HT1080 (cell line): ENCODE results near the gene ELOVL6. TPM values are rescaled to one million over a fixed set of nuclear protein-coding genes. Genes with fewer than 3 reads are reported as not detected.
A peak's percentile ranks its signal among the peaks of the same experiment; 100 is the strongest.
"Not testable (repeated sequence)": the region's sequence is repeated elsewhere in the genome, so short reads cannot be mapped to it uniquely, and the experiment has no call there.

Experiments
- DNase-seq: peaks from one replicate; pipeline ENCODE4 v3.0.0-alpha.2; 2015; ENCODE audit warnings: low read depth
- total RNA-seq: library from RNA; depleted of rRNA; stranded (reverse); fragments of >200 nt; shearing (Covaris generic); gene quantifications from 2 replicates; pipeline ENCODE4 v1.2.3, GENCODE V29; 2014

The ELOVL6 gene
- total RNA-seq, 1 experiment from 2014 or later: 25.6 TPM

GRCh38 chr4:110076828-110077227 lies 121.6 kb downstream of the ELOVL6 start:
- DNase-seq: not testable (repeated sequence)

- no peak for DNase-seq
Observed at GRCh38 chr4:110075891-110076290, 122.5 kb downstream of the ELOVL6 start.

DNA sequence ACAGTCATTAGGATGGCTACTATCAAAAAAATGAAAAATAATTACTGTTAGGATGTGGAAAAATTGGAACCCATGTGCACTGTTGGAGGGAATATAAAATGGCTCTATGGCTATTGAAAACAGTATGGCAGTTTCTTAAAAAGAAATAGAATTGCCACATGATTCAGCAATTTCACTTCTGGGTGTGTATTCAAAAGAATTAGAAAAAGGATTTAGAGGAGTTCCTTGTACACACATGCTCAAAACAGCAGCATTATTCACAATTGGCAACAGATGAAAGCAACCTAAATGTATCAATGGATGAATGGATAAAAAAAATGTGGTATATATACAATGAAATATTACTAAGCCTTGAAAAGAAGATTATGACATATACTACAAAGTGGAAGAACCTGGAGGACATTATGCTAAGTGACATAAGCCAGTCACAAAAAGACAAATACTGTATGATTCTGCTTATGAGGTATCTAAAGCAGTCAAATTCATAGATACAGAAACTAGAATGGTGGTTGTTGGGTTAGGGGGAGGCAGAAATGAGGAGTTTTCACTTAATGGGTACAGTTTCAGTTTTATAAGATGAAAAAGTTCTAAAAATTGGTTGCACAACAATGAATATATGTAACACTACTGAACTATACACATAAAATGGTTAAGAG lies 123.2 kb downstream of the ELOVL6 start:
- DNase-seq: no peak

DNA sequence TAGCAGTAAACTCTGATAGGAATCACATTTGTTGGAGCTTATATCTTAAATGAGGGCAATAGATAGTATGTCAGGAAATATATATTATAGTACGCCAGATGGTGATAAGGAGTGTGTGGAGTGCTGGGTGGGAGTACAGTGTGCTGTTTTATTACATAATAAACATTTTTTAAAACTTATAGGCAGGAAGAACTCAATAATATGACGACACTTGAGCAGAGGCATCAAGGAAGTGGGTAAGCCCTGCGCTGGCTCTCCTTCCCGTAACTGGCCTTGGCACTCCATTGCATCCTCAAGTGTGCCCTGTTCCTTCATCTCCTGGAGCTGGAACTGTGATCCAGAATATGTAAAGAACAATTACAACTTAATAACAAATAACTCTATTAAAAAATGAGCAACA lies 123.8 kb downstream of the ELOVL6 start:
- no peak for DNase-seq

DNA sequence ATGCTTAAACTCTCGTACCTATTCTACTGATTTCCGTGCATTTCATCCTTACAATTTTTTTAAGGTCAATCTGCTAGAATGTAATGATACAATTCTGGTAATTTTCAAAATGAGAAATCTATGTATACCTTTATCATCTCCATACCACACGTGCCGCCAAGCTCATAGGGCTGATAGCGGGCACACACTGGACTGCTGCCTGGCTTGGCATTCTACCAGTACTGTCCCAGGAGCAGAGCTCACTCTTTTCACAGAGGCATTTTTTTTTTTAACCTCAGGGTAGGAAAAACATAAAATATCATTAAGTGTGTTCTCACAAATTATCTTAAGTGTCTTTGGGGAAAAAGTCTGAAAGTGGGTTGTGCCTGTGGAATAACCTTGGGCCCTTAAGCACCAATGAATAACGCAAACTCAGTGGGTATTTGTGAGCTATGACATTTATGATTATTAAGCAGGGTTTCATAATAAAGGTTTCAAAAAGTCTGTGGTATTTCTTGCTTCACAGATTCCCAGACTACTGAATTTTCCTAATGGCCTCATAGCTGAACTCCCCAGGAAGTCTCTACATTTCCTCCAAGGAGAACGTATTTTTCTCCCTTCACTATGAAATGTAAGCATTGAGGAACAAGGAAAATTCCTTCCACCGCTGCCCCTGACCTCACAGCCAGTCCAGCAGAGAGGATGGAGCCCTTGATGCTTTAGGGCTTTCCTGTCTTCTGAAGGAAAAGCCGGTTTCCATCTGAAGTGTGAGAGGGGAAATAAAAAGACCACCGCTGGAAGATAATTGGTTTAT lies 125.2 kb downstream of the ELOVL6 start:
- DNase-seq: no peak

DNA sequence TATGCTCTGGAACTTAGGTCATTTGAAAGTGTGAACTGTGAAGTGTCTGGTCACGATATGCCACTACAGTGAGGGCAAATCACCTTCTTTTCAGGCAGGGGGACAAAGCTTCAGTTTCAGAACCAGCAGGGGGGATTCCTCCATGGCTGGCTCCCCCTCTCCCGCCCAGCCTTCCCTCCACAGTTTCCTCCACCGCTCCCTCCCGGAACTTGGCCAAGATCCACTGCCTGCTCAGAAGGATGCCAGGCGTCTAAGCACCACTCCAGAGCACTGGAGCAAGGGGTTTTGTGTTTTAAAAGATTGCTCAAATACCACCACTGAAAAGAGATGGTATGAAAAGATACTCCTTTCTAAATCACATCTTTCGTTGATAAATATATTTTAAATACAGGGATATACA lies 126.9 kb downstream of the ELOVL6 start:
- no peak for DNase-seq

GRCh38 chr4:110068248-110068647 lies 130.2 kb downstream of the ELOVL6 start:
- no peak for DNase-seq

DNA sequence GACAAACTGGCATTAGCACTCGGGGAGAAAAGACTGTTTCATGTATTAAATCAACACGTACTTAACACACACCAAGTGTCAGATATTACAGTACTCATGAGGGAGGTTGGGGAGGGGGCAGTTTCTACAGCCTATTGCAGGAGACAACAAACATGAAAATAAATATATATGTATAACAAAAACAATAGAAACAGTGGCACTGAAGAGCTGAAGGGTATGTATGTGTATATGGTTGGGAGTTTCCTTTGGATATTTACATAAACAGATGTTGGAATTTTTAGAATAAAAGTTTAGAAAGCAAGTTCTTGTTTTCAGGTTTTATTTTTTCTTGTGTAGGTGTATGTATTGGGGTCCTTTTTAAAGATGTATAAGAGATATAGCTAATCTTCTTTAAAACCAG lies 133.5 kb downstream of the ELOVL6 start:
- no peak for DNase-seq

- no peak for DNase-seq
Observed at GRCh38 chr4:110064295-110064694, 134.1 kb downstream of the ELOVL6 start.

- no peak for DNase-seq
Observed at GRCh38 chr4:110062166-110062565, 136.2 kb downstream of the ELOVL6 start.

GRCh38 chr4:110061076-110061475 lies 137.3 kb downstream of the ELOVL6 start:
- no peak for DNase-seq

GRCh38 chr4:110059556-110060191 lies 138.7 kb downstream of the ELOVL6 start:
- DNase-seq: peak; percentile 65

DNA sequence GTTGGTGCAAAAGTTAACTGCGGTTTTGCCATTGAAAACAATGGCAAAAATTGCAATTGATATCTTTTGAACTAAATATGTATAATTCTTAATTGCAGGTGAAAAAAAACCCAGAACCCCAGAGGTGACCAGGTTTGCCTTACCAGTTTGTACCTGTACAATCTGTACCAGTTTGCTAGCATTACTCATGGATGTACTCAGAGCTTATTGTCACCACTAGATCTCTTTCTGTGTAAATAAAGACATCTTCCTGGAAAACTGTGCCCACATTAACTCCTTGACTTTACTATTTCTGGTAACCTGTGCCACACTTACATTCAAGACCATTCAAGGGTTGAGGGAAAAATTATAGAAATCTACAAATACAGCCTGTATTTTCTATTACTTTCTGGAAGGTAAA lies 139.7 kb downstream of the ELOVL6 start:
- DNase-seq: no peak

DNA sequence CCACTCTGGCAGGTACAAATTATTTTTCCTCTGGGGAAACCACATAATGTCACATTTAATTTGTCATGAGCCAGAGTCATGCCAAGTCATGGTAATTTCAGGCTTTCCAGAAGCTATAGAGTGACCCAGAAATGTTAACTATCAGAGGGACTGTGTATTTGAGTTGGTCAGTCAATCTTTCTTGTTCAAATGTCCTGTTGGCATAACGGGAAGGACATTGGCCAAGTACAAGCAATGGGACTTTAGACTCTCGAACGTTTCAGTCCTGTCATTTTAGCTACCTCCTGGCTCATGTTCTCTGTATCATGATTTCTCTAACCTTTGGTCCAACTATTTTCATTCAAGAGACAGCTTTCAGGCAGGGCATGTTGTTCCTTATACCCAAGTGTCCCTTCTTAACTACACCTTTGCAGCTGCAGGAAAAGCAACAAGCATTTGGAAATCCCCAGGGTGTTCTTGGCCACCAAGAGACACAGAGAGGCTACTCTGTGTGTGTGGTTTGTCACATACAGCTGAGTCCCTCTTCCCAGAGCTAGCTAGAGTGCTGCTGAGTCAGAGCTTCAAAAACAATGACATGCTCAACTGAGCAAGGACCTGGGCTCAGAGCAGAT lies 143.2 kb downstream of the ELOVL6 start:
- peak; percentile 61 for DNase-seq

GRCh38 chr4:110049951-110050925 lies 148.2 kb downstream of the ELOVL6 start:
- DNase-seq: peak; percentile 24

DNA sequence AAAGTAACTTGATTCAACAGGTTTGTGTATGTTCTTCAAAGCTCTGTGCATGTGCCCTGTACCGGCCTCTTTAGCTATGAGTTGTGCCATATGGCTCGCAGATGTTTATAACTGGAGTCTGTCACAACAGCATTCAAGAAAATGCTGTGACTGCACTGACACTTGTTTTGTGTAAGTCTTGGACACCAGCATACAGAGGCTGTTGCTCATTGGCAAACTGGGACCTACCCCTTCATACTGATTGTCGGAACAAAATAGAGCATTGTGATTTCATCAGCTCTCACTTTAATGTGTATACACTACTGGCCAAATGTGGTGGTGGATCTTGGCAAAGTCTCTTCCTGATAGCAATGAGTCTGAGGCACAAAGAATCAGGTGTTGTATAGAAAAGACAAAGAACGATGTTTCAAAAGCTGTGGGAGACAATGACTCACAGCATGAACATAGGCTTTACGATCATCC lies 151.8 kb downstream of the ELOVL6 start:
- peak; percentile 47 for DNase-seq

DNA sequence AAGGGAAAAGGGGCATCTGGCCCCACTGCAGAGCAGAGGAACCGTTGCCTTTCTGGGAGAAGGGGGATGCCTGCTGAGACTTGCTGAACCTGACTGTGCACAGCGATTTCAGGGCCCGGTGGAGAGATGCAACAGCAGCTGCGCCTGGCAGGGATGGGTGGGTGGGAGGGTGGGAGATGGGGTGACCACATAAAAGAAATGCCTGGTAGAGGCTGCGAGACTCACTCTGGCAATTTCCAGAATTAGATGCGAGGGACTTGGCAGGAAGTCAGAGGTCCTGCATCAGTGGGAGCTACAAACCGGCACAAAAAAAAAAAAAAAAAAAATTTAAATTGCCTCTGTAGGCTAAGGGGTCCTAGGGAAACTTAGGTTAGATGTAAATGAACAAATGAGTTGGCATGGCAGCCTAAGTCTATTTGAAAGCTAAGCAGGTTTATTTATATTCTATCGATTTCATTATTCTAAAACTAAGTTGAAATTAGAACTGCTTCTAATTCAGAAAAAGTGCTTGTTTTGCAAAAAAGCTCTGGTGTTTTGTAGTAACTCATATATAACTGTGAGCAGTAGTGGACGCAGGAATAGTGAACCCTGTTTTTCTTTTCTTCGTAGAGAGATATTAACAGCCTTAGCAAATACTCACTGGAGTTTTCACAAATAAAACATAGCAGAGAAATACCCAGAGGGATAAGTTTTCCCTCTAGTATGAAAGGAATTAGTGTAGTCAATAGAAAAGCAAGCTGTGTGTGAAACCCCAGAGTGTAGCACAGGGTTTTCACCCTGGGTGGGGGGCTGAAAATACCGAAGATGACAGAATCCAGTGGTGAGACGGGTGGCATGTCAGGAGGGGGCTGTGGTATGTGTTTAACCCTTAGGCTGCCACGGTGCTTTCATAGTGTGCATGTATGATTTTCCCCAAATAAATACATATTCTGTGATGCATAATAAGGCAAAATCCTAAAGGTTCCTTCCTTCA lies 155.6 kb downstream of the ELOVL6 start:
- no peak for DNase-seq

- no peak for DNase-seq
Observed at GRCh38 chr4:110041735-110042134, 156.7 kb downstream of the ELOVL6 start.

- DNase-seq: not testable (repeated sequence)
Observed at GRCh38 chr4:110039164-110039563, 159.3 kb downstream of the ELOVL6 start.

GRCh38 chr4:110034026-110034393 lies 164.4 kb downstream of the ELOVL6 start:
- no peak for DNase-seq
